Activated CD4-positive, CD25-positive, alpha-beta regulatory T cell (primary cell): ENCODE results near the gene FAM151B.
"Not testable (repeated sequence)": the region's sequence is repeated elsewhere in the genome, so short reads cannot be mapped to it uniquely, and the experiment has no call there.

Experiments used
- DNase-seq, 4 experiments: peaks; one replicate each; lab custom pipeline; 2025; lab: John Stamatoyannopoulos, UW

Gene FAM151B

GRCh38 chr5:80487829-80488721 is at the start of gene FAM151B:
TSS of gene FAM151B (plus strand) at chr5:80488100. CDS start at chr5:80488124, 24 bp downstream.
- peak; percentile 7 to 22 (median 12) for DNase-seq

GRCh38 chr5:80438739-80439138 is 49.2 kb upstream of the FAM151B start:
- no peak for DNase-seq

GRCh38 chr5:80439213-80439612 is 48.7 kb upstream of the FAM151B start:
- DNase-seq, result no peak

- no peak for DNase-seq
These were observed 45.2 kb upstream of the FAM151B start for GRCh38 chr5:80442742-80443141.

GRCh38 chr5:80453366-80453765 is 34.5 kb upstream of the FAM151B start:
- no peak for DNase-seq

- DNase-seq, result no peak
These were observed 24.6 kb upstream of the FAM151B start for GRCh38 chr5:80463269-80463668.

GRCh38 chr5:80466669-80467485 is 21.0 kb upstream of the FAM151B start:
- no peak for DNase-seq

- DNase-seq, result no peak
These were observed 19.8 kb upstream of the FAM151B start for GRCh38 chr5:80468131-80468530.

GRCh38 chr5:80470631-80471030 is 17.3 kb upstream of the FAM151B start:
- DNase-seq, result not testable (repeated sequence)

- DNase-seq, result no peak
These were observed 13.0 kb upstream of the FAM151B start for GRCh38 chr5:80474929-80475328.

- DNase-seq, result no peak
These were observed 8.2 kb upstream of the FAM151B start for GRCh38 chr5:80479713-80480112.

- no peak for DNase-seq
These were observed 7.5 kb upstream of the FAM151B start for GRCh38 chr5:80480354-80480753.

GRCh38 chr5:80481019-80481893 is 6.6 kb upstream of the FAM151B start:
- DNase-seq, result no peak

- no peak for DNase-seq
These were observed 5.3 kb upstream of the FAM151B start for GRCh38 chr5:80482578-80482977.

GRCh38 chr5:80483636-80484232 is 4.2 kb upstream of the FAM151B start:
- no peak for DNase-seq

GRCh38 chr5:80487444-80487828 is 464 bp upstream of the FAM151B start:
- DNase-seq, result no peak

- no peak for DNase-seq
These were observed 3.4 kb downstream of the FAM151B start for GRCh38 chr5:80491296-80491695.

- DNase-seq, result no peak
These were observed 4.8 kb downstream of the FAM151B start for GRCh38 chr5:80492741-80493140.

- DNase-seq, result not testable (repeated sequence)
These were observed 5.5 kb downstream of the FAM151B start for GRCh38 chr5:80493443-80493842.

GRCh38 chr5:80495891-80496290 is 8.0 kb downstream of the FAM151B start:
- DNase-seq, result no peak

- no peak for DNase-seq
These were observed 14.9 kb downstream of the FAM151B start for GRCh38 chr5:80502800-80503199.

GRCh38 chr5:80503641-80504040 is 15.7 kb downstream of the FAM151B start:
- DNase-seq, result no peak
